GM18870 (cell line): ENCODE data around the gene GPC3.
"Not testable (repeated sequence)": the region's sequence is repeated elsewhere in the genome, so short reads cannot be mapped to it uniquely, and the experiment has no call there.

ENCODE experiments used
- ATAC-seq: cut with Tn5 transposase; IDR thresholded peaks from one replicate; pipeline ENCODE4 v1.9.1; 2021; ENCODE audit warnings: moderate library complexity; ENCODE audit not compliant: unreplicated experiment

GPC3 gene

GRCh38 chrX:133621384-133621783 is 364.0 kb downstream of the GPC3 start:
- ATAC-seq: not testable (repeated sequence)

DNA sequence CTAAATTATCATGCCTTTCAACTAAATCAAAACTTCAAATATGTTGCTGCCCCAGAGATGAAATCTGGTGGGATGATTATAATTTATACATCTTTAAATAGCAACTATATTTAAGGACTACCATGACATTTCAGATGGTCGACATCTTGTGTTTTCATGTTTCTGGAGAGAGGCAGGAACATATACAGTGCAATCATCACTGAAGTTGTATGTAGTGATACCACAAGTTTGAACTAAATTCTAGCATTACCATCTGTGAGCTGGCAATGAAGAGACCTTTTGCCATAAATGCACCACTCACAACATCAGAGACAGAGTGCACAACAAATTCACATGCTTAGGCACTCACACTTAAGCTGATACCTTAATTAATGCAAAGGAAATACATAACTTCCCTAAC is 373.7 kb downstream of the GPC3 start:
- no peak for ATAC-seq

GRCh38 chrX:133610056-133610455 is 375.3 kb downstream of the GPC3 start:
- no peak for ATAC-seq

GRCh38 chrX:133609166-133609565 is 376.2 kb downstream of the GPC3 start:
- ATAC-seq: no peak

DNA sequence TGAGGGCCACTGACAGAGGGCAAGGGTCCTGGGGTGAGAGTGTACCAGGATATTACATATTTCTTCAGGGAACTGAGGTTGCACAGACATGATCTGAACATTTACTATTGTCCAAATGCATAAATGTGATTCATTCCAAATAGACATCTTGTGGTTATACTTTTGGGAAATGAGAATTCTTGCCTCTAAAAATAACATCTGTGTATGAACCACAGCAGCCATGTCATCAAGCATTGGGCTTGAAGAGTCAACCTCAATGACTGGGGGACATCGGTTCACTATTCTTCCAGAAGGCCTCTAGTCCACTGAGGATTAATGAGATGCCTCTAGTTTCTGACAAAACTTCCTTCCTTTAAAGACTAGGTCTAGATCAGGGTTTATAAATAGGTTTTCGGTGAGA is 377.0 kb downstream of the GPC3 start:
- ATAC-seq: no peak

DNA sequence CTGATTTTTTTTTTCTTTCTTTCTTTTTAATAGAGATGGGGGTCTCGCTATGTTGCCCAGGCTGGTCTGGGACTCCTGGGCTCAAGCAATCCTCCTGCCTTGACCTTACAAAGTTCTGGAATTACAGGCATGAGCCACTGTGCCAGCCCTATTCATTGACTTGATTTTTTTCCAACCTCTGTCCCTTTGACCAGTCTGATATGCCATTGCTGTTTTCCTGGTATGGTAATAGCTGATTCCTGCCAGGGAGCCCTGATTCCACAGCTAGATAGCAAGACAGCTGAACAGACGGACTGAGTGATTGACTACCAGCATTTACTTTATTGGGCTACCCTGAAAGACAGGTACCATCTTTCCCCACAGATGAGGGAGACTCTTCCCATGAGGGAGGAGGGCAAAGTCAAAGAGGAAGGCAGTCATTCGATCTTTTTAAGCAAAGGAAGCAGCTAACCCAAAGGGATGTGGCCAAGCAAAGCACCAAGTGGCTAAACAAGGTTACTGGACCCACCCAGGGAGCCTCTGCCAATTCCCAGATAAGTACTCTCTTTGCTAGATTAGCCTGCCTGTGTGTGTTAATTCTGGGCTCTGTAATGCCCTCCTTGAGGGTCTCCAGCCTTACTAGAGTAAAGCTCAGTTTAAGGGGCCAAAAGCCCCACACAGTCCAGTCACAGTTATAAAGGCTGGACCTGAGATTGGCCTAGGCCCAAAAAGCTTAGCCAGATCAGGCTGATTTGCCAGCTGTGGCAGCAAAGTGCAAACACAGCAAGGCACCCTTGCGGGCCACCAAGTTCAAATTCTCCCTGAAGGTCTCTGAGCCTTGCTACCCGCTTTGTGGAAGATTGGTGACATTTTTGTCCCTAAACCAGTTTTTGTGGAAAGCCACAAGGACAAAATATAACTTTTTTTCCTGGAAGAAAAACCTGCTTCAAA is 377.7 kb downstream of the GPC3 start:
- no peak for ATAC-seq

DNA sequence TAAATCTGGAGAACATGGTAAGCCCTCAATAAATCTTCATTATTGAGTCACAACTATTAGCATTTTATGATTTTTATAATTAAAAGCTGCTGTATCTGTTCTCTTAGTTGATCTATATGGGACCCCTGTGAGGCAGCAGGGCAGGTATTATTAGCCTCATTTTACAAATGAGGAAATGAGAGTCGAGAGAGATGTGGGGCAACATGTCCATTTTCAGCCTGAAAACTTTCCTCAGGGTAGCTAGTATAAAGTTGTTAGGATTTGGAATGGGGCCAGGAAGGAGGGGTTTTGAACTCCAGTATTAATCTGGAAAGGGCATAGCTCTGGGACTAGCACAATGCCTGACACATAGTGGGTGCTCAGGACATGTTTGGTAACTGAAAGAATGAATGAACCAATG is 378.4 kb downstream of the GPC3 start:
- no peak for ATAC-seq

DNA sequence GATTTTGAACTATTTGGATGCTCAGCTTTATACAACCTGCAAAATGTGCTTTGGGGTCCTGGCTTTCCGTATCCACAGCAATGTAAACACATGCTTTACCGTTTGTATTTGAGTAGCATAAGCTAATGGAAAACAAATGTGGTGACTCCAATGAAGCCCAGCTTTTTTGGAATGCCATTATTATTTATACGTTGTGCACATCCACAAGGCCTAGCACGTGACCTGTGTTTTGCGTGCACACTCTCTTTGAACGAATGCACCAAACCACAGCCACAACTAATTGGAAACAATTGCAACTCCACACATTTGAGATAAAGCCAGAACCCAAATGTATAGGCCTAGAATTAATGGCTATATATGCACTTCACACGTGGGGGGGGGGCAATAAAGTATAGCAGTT is 380.6 kb downstream of the GPC3 start:
- ATAC-seq: no peak

GRCh38 chrX:133602881-133603280 is 382.5 kb downstream of the GPC3 start:
- no peak for ATAC-seq

GRCh38 chrX:133601116-133601515 is 384.3 kb downstream of the GPC3 start:
- ATAC-seq: no peak

DNA sequence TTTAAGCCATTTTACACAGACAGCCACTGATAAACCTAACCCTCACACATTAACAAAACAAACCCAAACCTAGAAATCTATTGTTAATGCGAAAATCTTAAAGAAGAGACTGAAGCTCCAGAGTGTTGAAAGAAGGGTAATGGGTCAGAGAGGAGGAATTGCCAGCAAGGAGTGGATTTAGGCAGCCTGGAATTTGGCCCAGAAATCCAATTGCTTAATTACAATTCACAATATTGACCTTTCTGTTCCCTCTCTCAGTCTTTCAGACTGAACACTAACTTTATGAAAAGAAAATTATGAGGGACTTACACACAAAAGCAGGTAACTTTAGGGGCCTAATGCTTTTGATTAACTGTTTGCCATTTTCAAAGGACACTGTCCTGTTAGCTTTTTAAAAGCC is 384.9 kb downstream of the GPC3 start:
- ATAC-seq: no peak

GRCh38 chrX:133598601-133599335 is 386.6 kb downstream of the GPC3 start:
- ATAC-seq: no peak

DNA sequence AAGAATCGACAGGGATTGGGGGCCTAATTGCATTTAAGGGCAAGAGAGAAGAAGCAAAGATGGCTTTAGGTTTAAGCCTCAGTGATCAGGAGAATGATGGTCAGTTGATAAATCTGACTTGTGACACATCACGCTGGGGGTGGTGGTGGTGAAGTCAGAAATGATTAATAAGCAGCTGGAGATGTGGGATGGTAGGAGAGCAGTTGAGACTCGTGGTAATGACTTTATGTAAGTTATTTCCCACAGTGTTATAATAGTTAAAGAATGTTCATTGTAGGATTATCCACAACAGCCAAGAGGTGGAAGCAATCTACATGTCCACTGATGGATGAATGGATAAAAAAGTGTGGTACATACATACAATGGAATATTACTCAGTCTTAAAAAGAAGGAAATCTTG is 391.2 kb downstream of the GPC3 start:
- ATAC-seq: no peak

GRCh38 chrX:133593531-133593930 is 391.9 kb downstream of the GPC3 start:
- ATAC-seq: no peak

DNA sequence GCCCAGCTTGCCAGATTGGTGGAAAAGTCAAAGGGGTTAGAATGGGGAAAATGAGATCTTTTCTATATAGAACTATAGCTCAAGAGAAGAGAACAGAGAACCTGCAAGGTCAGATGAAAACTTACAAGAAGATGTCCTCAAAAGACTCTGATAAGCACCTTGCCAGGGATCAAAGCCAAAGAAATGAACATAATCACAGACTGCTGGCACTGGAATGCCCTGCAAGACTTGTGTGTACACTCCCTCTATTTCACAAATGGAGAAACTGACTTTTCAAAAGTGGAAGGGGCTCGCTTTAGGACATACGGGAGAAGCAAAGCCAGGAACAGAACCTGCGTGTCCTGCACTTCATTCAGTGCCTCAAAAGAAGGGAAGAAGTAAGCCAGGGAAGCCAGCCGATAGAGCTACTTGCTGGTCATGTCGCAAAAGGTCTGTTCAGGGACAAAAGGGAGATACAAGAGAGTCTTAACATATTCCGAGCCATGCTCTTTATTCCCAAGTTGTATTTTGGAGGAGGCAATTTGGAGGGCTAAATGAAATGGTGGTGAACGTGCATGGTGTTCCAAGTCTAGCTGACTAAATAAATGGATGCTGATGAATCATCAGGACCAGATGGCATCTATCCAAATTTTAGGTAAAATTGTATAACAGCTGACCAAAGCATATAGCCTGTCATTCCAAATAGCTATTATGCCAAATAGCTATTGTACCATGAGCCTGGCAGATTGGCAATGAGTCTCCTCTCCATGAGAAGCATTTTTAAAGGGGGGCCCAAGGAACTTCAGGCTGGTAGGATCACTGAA is 394.5 kb downstream of the GPC3 start:
- ATAC-seq: no peak

DNA sequence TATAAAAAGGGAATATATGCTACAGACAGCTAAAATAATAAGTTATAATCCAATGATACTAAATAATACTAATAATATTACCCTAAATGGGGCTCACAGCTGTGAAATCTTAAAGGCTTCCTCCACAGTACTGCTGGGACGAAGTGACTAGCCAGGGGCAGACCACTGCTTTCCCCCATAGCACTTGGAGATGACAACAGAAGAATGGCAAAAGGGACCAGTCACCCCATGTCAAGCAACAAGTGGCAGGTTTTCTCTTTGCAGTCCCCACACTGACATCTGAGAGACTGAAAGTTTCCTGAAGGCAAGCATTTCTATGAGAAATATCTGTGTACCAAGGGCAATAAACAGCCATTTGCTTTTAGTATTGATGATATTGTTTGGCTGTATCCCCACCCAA is 396.6 kb downstream of the GPC3 start:
- ATAC-seq: no peak

- ATAC-seq: no peak
Observed at GRCh38 chrX:133587818-133588217, 397.6 kb downstream of the GPC3 start.

GRCh38 chrX:133587071-133587470 is 398.3 kb downstream of the GPC3 start:
- ATAC-seq: no peak

DNA sequence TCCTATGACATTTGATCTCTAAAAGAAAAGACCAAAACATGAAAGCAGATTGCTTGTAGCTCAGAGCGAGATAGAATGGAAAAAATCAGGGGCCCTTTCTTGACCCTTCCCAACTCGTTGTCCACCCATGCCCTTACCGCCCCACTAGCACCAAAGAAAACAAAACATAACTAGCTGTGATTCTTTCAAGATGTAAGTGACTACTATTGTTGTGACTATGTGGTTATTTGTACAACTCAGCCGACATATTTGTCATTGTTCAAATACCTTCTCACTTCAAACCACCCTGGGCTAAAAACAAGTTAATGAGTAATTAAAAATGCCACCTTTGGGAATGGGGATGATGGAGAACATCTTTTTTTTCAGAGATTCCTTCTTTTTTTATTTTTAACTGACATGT is 399.0 kb downstream of the GPC3 start:
- ATAC-seq: no peak

GRCh38 chrX:133583825-133584224 is 401.6 kb downstream of the GPC3 start:
- ATAC-seq: no peak

GRCh38 chrX:133580625-133581024 is 404.8 kb downstream of the GPC3 start:
- no peak for ATAC-seq
